GM21717 (cell line): ENCODE data around the gene UTS2B.
A peak's percentile ranks its signal among the peaks of the same experiment; 100 is the strongest.
"Not testable (repeated sequence)": the region's sequence is repeated elsewhere in the genome, so short reads cannot be mapped to it uniquely, and the experiment has no call there.

ENCODE experiments used
- ATAC-seq: cut with Tn5 transposase; IDR thresholded peaks from one replicate; pipeline ENCODE4 v1.9.1; 2021; ENCODE audit warnings: mild to moderate bottlenecking, moderate library complexity; ENCODE audit not compliant: unreplicated experiment

UTS2B gene

GRCh38 chr3:191290311-191291025 is 39.9 kb downstream of the UTS2B start:
- ATAC-seq: peak; percentile 80

DNA sequence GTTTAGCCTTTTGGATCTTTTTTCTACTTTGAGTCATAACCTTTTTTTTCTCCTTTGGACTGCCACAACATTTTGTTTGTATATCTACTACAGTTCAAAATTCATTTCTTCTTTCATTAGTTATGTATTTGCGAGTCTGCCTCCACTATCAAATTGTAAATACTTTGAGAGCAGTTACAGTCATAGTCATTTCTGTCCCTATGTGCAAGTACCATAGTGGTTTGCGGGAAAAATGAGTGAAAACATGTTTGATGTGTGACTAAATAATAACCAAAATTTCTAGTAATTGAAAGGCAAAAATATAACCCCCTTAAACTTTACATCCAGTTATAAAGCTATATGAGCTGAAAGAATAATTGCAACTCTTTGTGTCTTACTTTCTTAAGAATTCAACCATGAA is 46.9 kb downstream of the UTS2B start:
- no peak for ATAC-seq

- ATAC-seq: no peak
Measured at GRCh38 chr3:191282251-191283185, 47.8 kb downstream of the UTS2B start.

GRCh38 chr3:191280882-191281281 is 49.4 kb downstream of the UTS2B start:
- no peak for ATAC-seq

- no peak for ATAC-seq
Measured at GRCh38 chr3:191280111-191280510, 50.2 kb downstream of the UTS2B start.

- no peak for ATAC-seq
Measured at GRCh38 chr3:191275751-191276150, 54.6 kb downstream of the UTS2B start.

- not testable (repeated sequence) for ATAC-seq
Measured at GRCh38 chr3:191275244-191275643, 55.1 kb downstream of the UTS2B start.

DNA sequence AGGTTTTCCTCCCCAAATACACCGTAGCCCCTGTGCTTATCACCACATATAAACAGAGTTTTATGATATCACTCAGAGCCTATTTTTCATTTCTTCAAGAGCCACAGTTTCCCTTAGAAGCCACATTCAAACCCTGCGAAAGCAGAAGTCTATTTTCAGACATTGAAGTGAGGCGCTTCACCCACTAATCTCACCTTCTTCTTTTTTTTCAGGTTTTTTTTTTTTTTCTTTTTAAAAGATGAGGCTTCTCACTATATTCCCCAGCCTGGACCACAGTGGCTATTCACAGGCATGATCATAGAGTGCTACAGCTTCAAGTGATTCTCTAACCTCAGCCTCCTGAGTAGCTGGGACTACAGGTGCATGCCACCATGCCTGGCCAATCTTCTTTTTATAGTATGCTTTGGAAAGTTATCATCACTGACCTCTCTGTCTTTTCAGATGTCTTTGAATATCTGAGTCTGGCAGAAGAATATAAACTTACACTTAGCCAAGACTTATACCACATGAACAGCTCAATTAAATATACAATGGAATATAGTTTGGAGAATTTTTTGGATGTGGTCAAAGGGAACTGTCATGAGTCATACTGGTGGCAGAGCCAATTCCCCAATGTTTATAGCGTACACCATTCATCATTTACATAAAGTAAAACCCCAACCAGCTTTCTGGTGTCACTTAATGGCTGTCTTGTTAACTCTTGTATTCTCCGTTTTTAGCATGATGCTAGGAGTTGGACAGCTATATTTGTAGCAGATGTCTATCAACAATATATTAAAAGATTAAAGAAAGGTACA is 60.8 kb downstream of the UTS2B start:
- peak; percentile 79 for ATAC-seq

DNA sequence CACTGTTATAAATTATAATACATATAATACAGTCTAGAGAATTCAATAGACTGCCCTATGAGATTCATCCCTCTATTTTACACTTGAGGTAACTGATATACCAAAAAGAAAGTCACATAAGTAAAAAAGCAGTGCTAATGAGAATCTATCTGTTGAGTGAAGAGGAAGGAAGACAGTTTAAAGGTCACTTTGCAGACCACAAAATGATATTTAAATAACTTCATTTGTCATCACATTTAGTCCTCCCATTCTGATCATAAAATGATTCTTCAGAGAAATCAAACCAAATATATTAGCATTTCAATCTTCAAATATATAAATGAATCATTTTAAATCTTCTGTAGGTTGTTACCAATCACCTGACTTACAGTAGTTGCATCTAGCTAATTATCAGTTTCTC is 61.6 kb downstream of the UTS2B start:
- no peak for ATAC-seq

- no peak for ATAC-seq
Measured at GRCh38 chr3:191263850-191264249, 66.5 kb downstream of the UTS2B start.

GRCh38 chr3:191263365-191263764 is 67.0 kb downstream of the UTS2B start:
- peak; percentile 92 for ATAC-seq

GRCh38 chr3:191262650-191263049 is 67.7 kb downstream of the UTS2B start:
- peak; percentile 40 for ATAC-seq

- no peak for ATAC-seq
Measured at GRCh38 chr3:191261304-191261638, 69.1 kb downstream of the UTS2B start.

GRCh38 chr3:191260431-191261303 is 69.7 kb downstream of the UTS2B start:
- no peak for ATAC-seq

DNA sequence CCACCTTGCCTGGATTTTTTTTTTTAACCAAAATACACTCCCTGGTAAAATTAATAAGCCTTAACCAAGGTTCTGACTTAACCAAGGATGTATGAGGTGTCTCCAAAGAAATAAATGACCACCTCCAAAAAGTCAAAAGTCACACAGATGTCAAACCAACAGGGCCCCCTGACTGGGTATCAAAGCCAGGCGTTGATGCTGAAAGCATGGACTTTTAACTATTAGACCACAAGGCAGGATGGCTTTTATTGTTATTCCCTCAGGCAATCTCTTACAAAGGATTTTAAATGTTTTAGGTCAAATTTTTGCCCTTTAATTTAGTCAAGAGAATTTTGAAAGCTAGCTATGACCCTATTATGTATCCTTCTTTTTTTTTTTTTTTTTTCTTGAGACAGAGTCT is 70.8 kb downstream of the UTS2B start:
- no peak for ATAC-seq

GRCh38 chr3:191257286-191257685 is 73.0 kb downstream of the UTS2B start:
- no peak for ATAC-seq

GRCh38 chr3:191256405-191256804 is 73.9 kb downstream of the UTS2B start:
- no peak for ATAC-seq

GRCh38 chr3:191255156-191255555 is 75.2 kb downstream of the UTS2B start:
- ATAC-seq: no peak

DNA sequence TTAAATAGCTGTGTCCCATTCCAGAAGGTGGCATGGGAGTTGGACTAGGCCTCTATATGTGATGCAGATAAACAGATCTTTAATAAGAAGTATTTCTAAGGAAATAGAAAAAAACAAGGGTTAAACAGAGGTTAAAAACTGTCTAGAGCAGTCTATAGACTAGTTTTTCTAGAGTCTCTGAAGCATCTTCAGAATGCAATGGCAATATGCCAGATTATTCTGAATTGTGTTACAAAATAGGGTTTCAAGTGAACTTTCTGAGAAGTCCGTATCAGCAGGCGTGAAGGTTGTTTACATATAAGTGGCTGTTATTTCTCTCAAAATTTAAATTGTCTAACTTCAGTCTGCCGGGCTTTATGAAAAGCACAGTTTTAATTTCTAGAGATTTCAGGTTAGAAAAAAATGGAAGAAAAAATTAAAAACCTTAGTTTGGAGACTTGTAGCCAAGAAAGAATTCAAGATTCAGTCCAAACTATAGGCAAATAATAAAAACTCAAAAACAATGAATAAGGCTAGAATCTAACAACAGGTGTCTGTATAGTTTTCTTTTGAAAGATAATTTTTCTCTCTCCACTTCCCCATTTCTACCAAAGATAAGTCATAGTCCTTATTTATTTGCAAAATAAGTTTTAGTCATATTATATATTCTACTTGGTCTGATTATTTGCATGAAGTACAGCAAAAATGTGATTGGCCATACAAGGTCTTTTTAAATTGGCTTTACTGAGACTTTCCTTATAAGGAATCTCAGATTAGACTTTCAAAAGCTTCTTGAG is 76.0 kb downstream of the UTS2B start:
- ATAC-seq: no peak
